ENCODE results near the gene APOO. TPM values are rescaled to one million over a fixed set of nuclear protein-coding genes. Genes with fewer than 3 reads are reported as not detected.

The APOO gene
- total RNA-seq (2014; rRNA removed; shearing (Covaris generic)) (7.3 and 8.6 TPM in 2 replicates), polyA plus RNA-seq (2016; fragmentation: Nextera tagmentation; extraction: Ambion mirVana) (20.2 and 21.0 TPM in 2 replicates)

- H2AFZ ChIP-seq = peak within 1 kb of the TSS; percentile 99
- H4K20me1 ChIP-seq (ENCODE audit: insufficient read depth) = no peaks in the 10 kb centered on the region
- WGBS, 2 experiments (ENCODE audit: low coverage in 1 of 2, low lambda C conversion rate in 2 of 2, missing lambda C conversion rate in 2 of 2) = 0 to 1% methylated on average over 48 to 49 of the region's 81 CpGs
- in situ Hi-C loops (cut with MboI) = loop anchor here (10.0 kb wide), 2 partner anchors 123 to 213 kb away; partner anchors contain the start of gene SAT1
- no peaks in the 10 kb centered on the region for H3K79me2 ChIP-seq (ENCODE audit: insufficient read depth)
- no peaks in the 10 kb centered on the region for H3K9me3 ChIP-seq (ENCODE audit: low read depth)
- peaks cover 5% of the 10 kb centered on the region; the same call in 1 of the 2 replicates for H3K4me1 ChIP-seq (ENCODE audit: insufficient read depth)
- no peaks in the 10 kb centered on the region for H3K36me3 ChIP-seq (ENCODE audit: low read depth)
- peak within 1 kb of the TSS; percentile 80 for H3K4me2 ChIP-seq (ENCODE audit: unreplicated experiment)
- H3K27me3 ChIP-seq (replicated peaks; ENCODE audit: insufficient read depth) = no peaks in the 10 kb centered on the region
- peak; percentile 95 for DNase-seq
- H3K9me2 ChIP-seq (ENCODE audit: insufficient read depth) = no peaks in the 10 kb centered on the region
- H3K4me3 ChIP-seq = peak within 1 kb of the TSS; percentile 90
- peak within 1 kb of the TSS; percentile 87 for H3K9ac ChIP-seq
- TF ChIP-seq EZH2phosphoT487 (IDR thresholded peaks at IDR 0.05; ENCODE audit: insufficient read depth, low read depth) (no peak), EZH2 (IDR thresholded peaks at IDR 0.05; ENCODE audit: insufficient read depth, poor library complexity, severe bottlenecking) (no peak)
- peak within 1 kb of the TSS; percentile 86 for H3K27ac ChIP-seq
- H3F3A ChIP-seq (ENCODE audit: insufficient read depth) = no peaks in the 10 kb centered on the region; the same call in 1 of the 2 replicates
Observed at GRCh38 chrX:23907498-23908218, at the start of gene APOO, which contains the start of gene CXorf58. Gene APOO, minus strand, starts transcription at chrX:23907938. Its CDS starts 236 bp downstream, at chrX:23907702. Gene CXorf58, plus strand, starts transcription at chrX:23908006. Its CDS starts 2,297 bp downstream, at chrX:23910303.

GRCh38 chrX:23954396-23954795 is 46.7 kb upstream of the APOO start:
- no peak overlapping the region for H2AFZ ChIP-seq
- DNase-seq = no peak
- WGBS, 2 experiments (ENCODE audit: low coverage in 1 of 2, low lambda C conversion rate in 2 of 2, missing lambda C conversion rate in 2 of 2) = 88% methylated on average over 4 of the region's 4 CpGs
- H4K20me1 ChIP-seq (ENCODE audit: insufficient read depth) = no peaks in the 10 kb centered on the region
- H3K9me2 ChIP-seq (ENCODE audit: insufficient read depth) = no peaks in the 10 kb centered on the region
- TF ChIP-seq EZH2phosphoT487 (IDR thresholded peaks at IDR 0.05; ENCODE audit: insufficient read depth, low read depth) (no peak), EZH2 (IDR thresholded peaks at IDR 0.05; ENCODE audit: insufficient read depth, poor library complexity, severe bottlenecking) (no peak)
- H3K4me2 ChIP-seq (ENCODE audit: unreplicated experiment) = no peak overlapping the region
- no peaks in the 10 kb centered on the region for H3K36me3 ChIP-seq (ENCODE audit: low read depth)
- in situ Hi-C loops (cut with MboI) = no loop called here
- H3K27me3 ChIP-seq (replicated peaks; ENCODE audit: insufficient read depth) = no peaks in the 10 kb centered on the region
- no peaks in the 10 kb centered on the region for H3K9me3 ChIP-seq (ENCODE audit: low read depth)
- H3K4me3 ChIP-seq = no peak overlapping the region
- H3K9ac ChIP-seq = no peak overlapping the region
- no peaks in the 10 kb centered on the region for H3K4me1 ChIP-seq (ENCODE audit: insufficient read depth)
- no peaks in the 10 kb centered on the region for H3K79me2 ChIP-seq (ENCODE audit: insufficient read depth)
- H3F3A ChIP-seq (ENCODE audit: insufficient read depth) = no peaks in the 10 kb centered on the region
- no peak overlapping the region for H3K27ac ChIP-seq

- Histone ChIP-seq H3K27me3 (replicated peaks; ENCODE audit: insufficient read depth) (no peaks in the 10 kb centered on the region), H3K4me1 (ENCODE audit: insufficient read depth) (no peaks in the 10 kb centered on the region), H2AFZ (no peak overlapping the region), H3K4me2 (ENCODE audit: unreplicated experiment) (no peak overlapping the region), H3F3A (ENCODE audit: insufficient read depth) (no peaks in the 10 kb centered on the region), H3K36me3 (ENCODE audit: low read depth) (no peaks in the 10 kb centered on the region), H3K9me2 (ENCODE audit: insufficient read depth) (no peaks in the 10 kb centered on the region), H3K9ac (no peak overlapping the region), H3K79me2 (ENCODE audit: insufficient read depth) (no peaks in the 10 kb centered on the region), H4K20me1 (ENCODE audit: insufficient read depth) (no peaks in the 10 kb centered on the region), H3K9me3 (ENCODE audit: low read depth) (no peaks in the 10 kb centered on the region), H3K4me3 (no peak overlapping the region), H3K27ac (no peak overlapping the region)
- in situ Hi-C loops (cut with MboI) = no loop called here
- TF ChIP-seq EZH2 (IDR thresholded peaks at IDR 0.05; ENCODE audit: insufficient read depth, poor library complexity, severe bottlenecking) (no peak), EZH2phosphoT487 (IDR thresholded peaks at IDR 0.05; ENCODE audit: insufficient read depth, low read depth) (no peak)
- 94 to 98% methylated on average over 9 to 11 of the region's 11 CpGs for WGBS, 2 experiments (ENCODE audit: low coverage in 1 of 2, low lambda C conversion rate in 2 of 2, missing lambda C conversion rate in 2 of 2)
- no peak for DNase-seq
Observed at GRCh38 chrX:23953908-23954269, 46.2 kb upstream of the APOO start.

GRCh38 chrX:23952984-23953907 is 45.5 kb upstream of the APOO start:
- TF ChIP-seq EZH2 (IDR thresholded peaks at IDR 0.05; ENCODE audit: insufficient read depth, poor library complexity, severe bottlenecking) (no peak), EZH2phosphoT487 (IDR thresholded peaks at IDR 0.05; ENCODE audit: insufficient read depth, low read depth) (no peak)
- H3K9me2 ChIP-seq (ENCODE audit: insufficient read depth) = no peaks in the 10 kb centered on the region
- no peak overlapping the region for H3K9ac ChIP-seq
- WGBS, 2 experiments (ENCODE audit: low coverage in 1 of 2, low lambda C conversion rate in 2 of 2, missing lambda C conversion rate in 2 of 2) = 48 to 55% methylated on average over 9 of the region's 9 CpGs
- no peak for DNase-seq
- H3K79me2 ChIP-seq (ENCODE audit: insufficient read depth) = no peaks in the 10 kb centered on the region
- in situ Hi-C loops (cut with MboI) = no loop called here
- H3K4me1 ChIP-seq (ENCODE audit: insufficient read depth) = no peaks in the 10 kb centered on the region
- no peaks in the 10 kb centered on the region for H3K9me3 ChIP-seq (ENCODE audit: low read depth)
- no peak overlapping the region for H3K4me2 ChIP-seq (ENCODE audit: unreplicated experiment)
- H3K27ac ChIP-seq = no peak overlapping the region
- H3F3A ChIP-seq (ENCODE audit: insufficient read depth) = no peaks in the 10 kb centered on the region
- no peaks in the 10 kb centered on the region for H3K36me3 ChIP-seq (ENCODE audit: low read depth)
- H4K20me1 ChIP-seq (ENCODE audit: insufficient read depth) = no peaks in the 10 kb centered on the region
- H3K27me3 ChIP-seq (replicated peaks; ENCODE audit: insufficient read depth) = no peaks in the 10 kb centered on the region
- H3K4me3 ChIP-seq = no peak overlapping the region
- H2AFZ ChIP-seq = no peak overlapping the region

All from GM23248 (cell line).